MM.1S (cell line): ENCODE measurements around the gene LEAP2.

Experiments
- CTCF ChIP-seq: fragments of 300-600 bp; sonication (generic); IDR thresholded peaks from 2 replicates; pipeline ENCODE4 v1.5.1; 2016; ENCODE audit warnings: antibody characterized with exemption, low read length, mixed read lengths
- EZH2 ChIP-seq: fragments of 300-600 bp; sonication (generic); optimal IDR thresholded peaks from 2 replicates; pipeline ENCODE3; 2017; ENCODE audit warnings: low read depth, mild to moderate bottlenecking, antibody characterized with exemption, low read length, mixed read lengths
- EZH2phosphoT487 ChIP-seq: fragments of 300-600 bp; sonication (generic); IDR thresholded peaks from 2 replicates; pipeline ENCODE4 v1.6.1; 2018; ENCODE audit warnings: antibody characterized with exemption, low read length

DNA sequence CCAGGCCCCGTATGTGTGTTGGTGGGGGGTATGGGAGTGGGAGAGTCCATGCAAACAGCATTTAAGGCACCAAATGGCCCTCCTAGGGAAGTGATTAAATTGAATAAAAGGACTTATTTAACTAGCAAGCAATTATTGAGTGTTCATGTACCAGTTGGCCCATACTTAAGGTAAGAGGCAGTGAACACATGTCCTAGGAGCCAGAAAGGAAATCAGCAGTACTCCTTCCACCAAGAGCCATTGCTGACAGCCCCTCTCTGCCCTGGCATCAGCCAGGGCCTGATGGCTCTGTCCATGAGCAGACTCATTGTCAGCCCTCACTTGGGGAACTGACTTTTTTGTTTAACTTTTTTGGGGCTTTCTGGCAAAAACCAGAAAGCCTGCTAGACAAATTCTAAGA lies 32.6 kb upstream of the LEAP2 start:
- TF ChIP-seq CTCF (no peak), EZH2phosphoT487 (no peak), EZH2 (no peak)
